HepG2 (cell line): Measurements from ENCODE around the gene PLEKHB1. TPM values are rescaled to one million over a fixed set of nuclear protein-coding genes. Genes with fewer than 3 reads are reported as not detected.

Source experiments
- CCAR2 ChIP-seq: fragments of 200-400 bp; formaldehyde crosslinking; optimal IDR thresholded peaks from 2 replicates; pipeline ENCODE3; 2018; ENCODE audit warnings: low read depth, mild to moderate bottlenecking, low read length, moderate library complexity
- CCDC6 ChIP-seq: sonication (generic); formaldehyde crosslinking; IDR thresholded peaks from 2 replicates; pipeline ENCODE4 v1.8.1; 2022; ENCODE audit warnings: mild to moderate bottlenecking, missing genetic modification reagents, moderate library complexity
- GABPA ChIP-seq, 2 experiments: IDR thresholded peaks; 2 replicates each; pipeline ENCODE4 v1.6.1; 2011 to 2016; ENCODE audit warnings: low read depth in 2 of 2, low read length in 1 of 2, missing biosample characterization in 1 of 2, missing genetic modification characterization in 1 of 2
- HOXA9 ChIP-seq: sonication (generic); formaldehyde crosslinking; IDR thresholded peaks from 2 replicates; pipeline ENCODE4 v1.8.1; 2022; ENCODE audit warnings: missing genetic modification reagents, mild to moderate bottlenecking, moderate library complexity, borderline replicate concordance
- KLF9 ChIP-seq: IDR thresholded peaks from 2 replicates; pipeline ENCODE4 v1.6.1; 2016; ENCODE audit warnings: low read depth
- MAFK ChIP-seq, 2 experiments: IDR thresholded peaks in 1 of 2; conservative IDR thresholded peaks in 1 of 2; 2 replicates each; pipeline ENCODE4 v1.6.1; 2011; ENCODE audit warnings: improper control_type of control experiment in 2 of 2, low read length in 2 of 2
- NR2F2 ChIP-seq: IDR thresholded peaks from 2 replicates; pipeline ENCODE4 v1.6.1; 2012; ENCODE audit warnings: low read depth, inconsistent platforms, borderline replicate concordance
- RXRA ChIP-seq: sonication (generic); formaldehyde crosslinking; IDR thresholded peaks from 2 replicates; pipeline ENCODE4 v1.5.1; 2020; ENCODE audit warnings: missing genetic modification reagents
- SYNCRIP ChIP-seq: fragments of 200-400 bp; formaldehyde crosslinking; IDR thresholded peaks from 2 replicates; pipeline ENCODE4 v1.6.1; 2018; ENCODE audit warnings: mild to moderate bottlenecking, low read depth, low read length; ENCODE audit not compliant: insufficient read depth
- TSC22D2 ChIP-seq: sonication (generic); formaldehyde crosslinking; IDR thresholded peaks from 2 replicates; pipeline ENCODE4 v1.5.1; 2020; ENCODE audit warnings: missing genetic modification reagents, mild to moderate bottlenecking, borderline replicate concordance
- ZNF10 ChIP-seq: sonication (generic); formaldehyde crosslinking; IDR thresholded peaks from 2 replicates; pipeline ENCODE4 v1.4.0; 2020; ENCODE audit warnings: mild to moderate bottlenecking, low read depth, missing genetic modification reagents, borderline replicate concordance
- ZNF382 ChIP-seq: sonication (generic); formaldehyde crosslinking; IDR thresholded peaks from 2 replicates; pipeline ENCODE4 v1.5.0; 2020; ENCODE audit warnings: missing genetic modification reagents, mild to moderate bottlenecking, borderline replicate concordance
- ZNF44 ChIP-seq: sonication (generic); formaldehyde crosslinking; IDR thresholded peaks from 2 replicates; pipeline ENCODE4 v1.5.1; 2020; ENCODE audit warnings: mild to moderate bottlenecking, missing genetic modification reagents
- ZNF83 ChIP-seq: sonication (generic); formaldehyde crosslinking; IDR thresholded peaks from 2 replicates; pipeline ENCODE4 v1.4.0; 2020; ENCODE audit warnings: missing genetic modification reagents, mild to moderate bottlenecking, borderline replicate concordance
- polyA plus RNA-seq, 8 experiments: library from polyadenylated mRNA; depleted of rRNA in 3 of 8; stranded (reverse) in 7 of 8; unstranded in 1 of 8; fragments of >200 nt; fragmentation: Illumina TruSeq in 4 of 8; extraction: Trizol in 4 of 8; gene quantifications; 2 replicates each; pipeline versions ENCODE4 v1.2.1 to v1.2.3, GENCODE V29; 2011 to 2016; ENCODE audit warnings: low read depth in 4 of 8, missing spikeins in 1 of 8, mixed read lengths in 1 of 8; ENCODE audit not compliant: insufficient read depth in 1 of 8
- total RNA-seq, 5 experiments: library from RNA; depleted of rRNA; stranded (reverse); fragments of >200 nt; fragmentation: Illumina TruSeq; extraction: Trizol; gene quantifications; 2 replicates each; pipeline ENCODE4 v1.2.3, GENCODE V29; 2016; ENCODE audit warnings: low read depth in 1 of 5
- TF ChIP-seq, protein P1 (sequence below): sonication (generic); formaldehyde crosslinking; IDR thresholded peaks from 2 replicates; pipeline ENCODE4 v1.4.0; 2020; ENCODE audit warnings: missing genetic modification reagents
- TF ChIP-seq, protein P2 (sequence below): sonication (generic); formaldehyde crosslinking; IDR thresholded peaks from one replicate; pipeline ENCODE4 v1.5.1; 2020; ENCODE audit warnings: mild to moderate bottlenecking, missing genetic modification reagents; ENCODE audit errors: not compliant biosample characterization
- TF ChIP-seq, protein P3 (sequence below): sonication (generic); formaldehyde crosslinking; IDR thresholded peaks from 2 replicates; pipeline ENCODE4 v1.8.1; 2023; ENCODE audit warnings: missing genetic modification reagents, inconsistent platforms, borderline replicate concordance

The PLEKHB1 gene
- total and polyA plus RNA-seq, 2 of the 13 experiments (the other 11 are each of a cell fraction or from before 2014, with no cell fraction given): 68.0 to 99.3 TPM

GRCh38 chr11:73597956-73598718 is 48.2 kb upstream of the PLEKHB1 start, which contains the start of gene FAM168A (continued):
- TF ChIP-seq, protein P1, sequence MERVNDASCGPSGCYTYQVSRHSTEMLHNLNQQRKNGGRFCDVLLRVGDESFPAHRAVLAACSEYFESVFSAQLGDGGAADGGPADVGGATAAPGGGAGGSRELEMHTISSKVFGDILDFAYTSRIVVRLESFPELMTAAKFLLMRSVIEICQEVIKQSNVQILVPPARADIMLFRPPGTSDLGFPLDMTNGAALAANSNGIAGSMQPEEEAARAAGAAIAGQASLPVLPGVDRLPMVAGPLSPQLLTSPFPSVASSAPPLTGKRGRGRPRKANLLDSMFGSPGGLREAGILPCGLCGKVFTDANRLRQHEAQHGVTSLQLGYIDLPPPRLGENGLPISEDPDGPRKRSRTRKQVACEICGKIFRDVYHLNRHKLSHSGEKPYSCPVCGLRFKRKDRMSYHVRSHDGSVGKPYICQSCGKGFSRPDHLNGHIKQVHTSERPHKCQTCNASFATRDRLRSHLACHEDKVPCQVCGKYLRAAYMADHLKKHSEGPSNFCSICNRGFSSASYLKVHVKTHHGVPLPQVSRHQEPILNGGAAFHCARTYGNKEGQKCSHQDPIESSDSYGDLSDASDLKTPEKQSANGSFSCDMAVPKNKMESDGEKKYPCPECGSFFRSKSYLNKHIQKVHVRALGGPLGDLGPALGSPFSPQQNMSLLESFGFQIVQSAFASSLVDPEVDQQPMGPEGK (CRISPR knock-in tag): peak; percentile 65
- no peak for TF ChIP-seq ZNF83
- TF ChIP-seq MAFK (conservative IDR thresholded peaks at IDR 0.05 in 1 of 2, IDR thresholded peaks at IDR 0.05 in 1 of 2; ENCODE audit: low read length in 2 of 2): no peak
- TF ChIP-seq TSC22D2 (CRISPR knock-in tag): no peak
- no peak for TF ChIP-seq NR2F2
- peak; percentile 52; the same call in 1 of the 2 replicates for TF ChIP-seq CCDC6
- TF ChIP-seq SYNCRIP: no peak
- TF ChIP-seq, protein P2, sequence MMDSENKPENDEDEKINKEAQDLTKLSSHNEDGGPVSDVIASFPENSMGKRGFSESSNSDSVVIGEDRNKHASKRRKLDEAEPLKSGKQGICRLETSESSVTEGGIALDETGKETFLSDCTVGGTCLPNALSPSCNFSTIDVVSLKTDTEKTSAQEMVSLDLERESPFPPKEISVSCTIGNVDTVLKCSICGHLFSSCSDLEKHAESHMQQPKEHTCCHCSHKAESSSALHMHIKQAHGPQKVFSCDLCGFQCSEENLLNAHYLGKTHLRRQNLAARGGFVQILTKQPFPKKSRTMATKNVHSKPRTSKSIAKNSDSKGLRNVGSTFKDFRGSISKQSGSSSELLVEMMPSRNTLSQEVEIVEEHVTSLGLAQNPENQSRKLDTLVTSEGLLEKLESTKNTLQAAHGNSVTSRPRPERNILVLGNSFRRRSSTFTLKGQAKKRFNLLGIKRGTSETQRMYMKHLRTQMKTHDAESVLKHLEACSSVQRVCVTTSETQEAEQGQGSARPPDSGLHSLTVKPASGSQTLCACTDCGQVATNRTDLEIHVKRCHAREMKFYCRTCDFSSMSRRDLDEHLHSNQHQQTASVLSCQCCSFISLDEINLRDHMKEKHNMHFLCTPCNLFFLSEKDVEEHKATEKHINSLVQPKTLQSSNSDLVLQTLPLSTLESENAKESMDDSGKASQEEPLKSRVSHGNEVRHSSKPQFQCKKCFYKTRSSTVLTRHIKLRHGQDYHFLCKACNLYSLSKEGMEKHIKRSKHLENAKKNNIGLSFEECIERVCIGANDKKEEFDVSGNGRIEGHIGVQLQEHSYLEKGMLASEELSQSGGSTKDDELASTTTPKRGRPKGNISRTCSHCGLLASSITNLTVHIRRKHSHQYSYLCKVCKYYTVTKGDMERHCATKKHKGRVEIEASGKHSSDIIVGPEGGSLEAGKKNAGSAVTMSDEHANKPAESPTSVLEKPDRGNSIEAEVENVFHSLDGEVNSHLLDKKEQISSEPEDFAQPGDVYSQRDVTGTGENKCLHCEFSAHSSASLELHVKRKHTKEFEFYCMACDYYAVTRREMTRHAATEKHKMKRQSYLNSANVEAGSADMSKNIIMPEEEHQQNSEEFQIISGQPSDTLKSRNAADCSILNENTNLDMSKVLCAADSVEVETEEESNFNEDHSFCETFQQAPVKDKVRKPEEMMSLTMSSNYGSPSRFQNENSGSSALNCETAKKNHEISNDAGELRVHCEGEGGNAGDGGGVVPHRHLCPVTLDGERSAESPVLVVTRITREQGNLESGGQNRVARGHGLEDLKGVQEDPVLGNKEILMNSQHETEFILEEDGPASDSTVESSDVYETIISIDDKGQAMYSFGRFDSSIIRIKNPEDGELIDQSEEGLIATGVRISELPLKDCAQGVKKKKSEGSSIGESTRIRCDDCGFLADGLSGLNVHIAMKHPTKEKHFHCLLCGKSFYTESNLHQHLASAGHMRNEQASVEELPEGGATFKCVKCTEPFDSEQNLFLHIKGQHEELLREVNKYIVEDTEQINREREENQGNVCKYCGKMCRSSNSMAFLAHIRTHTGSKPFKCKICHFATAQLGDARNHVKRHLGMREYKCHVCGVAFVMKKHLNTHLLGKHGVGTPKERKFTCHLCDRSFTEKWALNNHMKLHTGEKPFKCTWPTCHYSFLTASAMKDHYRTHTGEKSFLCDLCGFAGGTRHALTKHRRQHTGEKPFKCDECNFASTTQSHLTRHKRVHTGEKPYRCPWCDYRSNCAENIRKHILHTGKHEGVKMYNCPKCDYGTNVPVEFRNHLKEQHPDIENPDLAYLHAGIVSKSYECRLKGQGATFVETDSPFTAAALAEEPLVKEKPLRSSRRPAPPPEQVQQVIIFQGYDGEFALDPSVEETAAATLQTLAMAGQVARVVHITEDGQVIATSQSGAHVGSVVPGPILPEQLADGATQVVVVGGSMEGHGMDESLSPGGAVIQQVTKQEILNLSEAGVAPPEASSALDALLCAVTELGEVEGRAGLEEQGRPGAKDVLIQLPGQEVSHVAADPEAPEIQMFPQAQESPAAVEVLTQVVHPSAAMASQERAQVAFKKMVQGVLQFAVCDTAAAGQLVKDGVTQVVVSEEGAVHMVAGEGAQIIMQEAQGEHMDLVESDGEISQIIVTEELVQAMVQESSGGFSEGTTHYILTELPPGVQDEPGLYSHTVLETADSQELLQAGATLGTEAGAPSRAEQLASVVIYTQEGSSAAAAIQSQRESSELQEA (CRISPR knock-in tag): peak; percentile 11
- TF ChIP-seq ZNF382: no peak
- TF ChIP-seq, protein P3, sequence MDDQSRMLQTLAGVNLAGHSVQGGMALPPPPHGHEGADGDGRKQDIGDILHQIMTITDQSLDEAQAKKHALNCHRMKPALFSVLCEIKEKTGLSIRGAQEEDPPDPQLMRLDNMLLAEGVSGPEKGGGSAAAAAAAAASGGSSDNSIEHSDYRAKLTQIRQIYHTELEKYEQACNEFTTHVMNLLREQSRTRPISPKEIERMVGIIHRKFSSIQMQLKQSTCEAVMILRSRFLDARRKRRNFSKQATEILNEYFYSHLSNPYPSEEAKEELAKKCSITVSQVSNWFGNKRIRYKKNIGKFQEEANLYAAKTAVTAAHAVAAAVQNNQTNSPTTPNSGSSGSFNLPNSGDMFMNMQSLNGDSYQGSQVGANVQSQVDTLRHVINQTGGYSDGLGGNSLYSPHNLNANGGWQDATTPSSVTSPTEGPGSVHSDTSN (CRISPR knock-in tag): no peak
- no peak for TF ChIP-seq ZNF44 (CRISPR knock-in tag)
- TF ChIP-seq GABPA (IDR thresholded peaks at IDR 0.05; ENCODE audit: low read depth, low read length): peak; percentile 73
- TF ChIP-seq GABPA (CRISPR knock-in tag; IDR thresholded peaks at IDR 0.05; ENCODE audit: low read depth): peak; percentile 94
- no peak for TF ChIP-seq HOXA9 (CRISPR knock-in tag)
- no peak for TF ChIP-seq ZNF10 (CRISPR knock-in tag)
- no peak for TF ChIP-seq RXRA (CRISPR knock-in tag)
- peak; percentile 80 for TF ChIP-seq CCAR2
- TF ChIP-seq KLF9 (CRISPR knock-in tag): 0 out of 2 replicates have a peak, but pooled peaks have one; percentile 64
